Mucosa of descending colon (tissue), 3 donors: ENCODE data around the gene AFMID. TPM values are rescaled to one million over a fixed set of nuclear protein-coding genes. Genes with fewer than 3 reads are reported as not detected.
"Not testable (repeated sequence)": the region's sequence is repeated elsewhere in the genome, so short reads cannot be mapped to it uniquely, and the experiment has no call there.

Experiments
- ATAC-seq: fragments of 200-7000 bp; cut with Tn5 transposase; one replicate; pipeline ENCODE4 v1.9.1; 2020; ENCODE audit warnings: mild to moderate bottlenecking, moderate library complexity
- DNase-seq, 3 donors: peaks; one replicate each; pipeline ENCODE4 v3.0.0-alpha.2; 2020
- H3K36me3 ChIP-seq: fragments of 200-600 bp; one replicate; pipeline ENCODE4 v1.8.0; 2021; ENCODE audit warnings: low read depth, mild to moderate bottlenecking
- H3K4me1 ChIP-seq: fragments of 200-600 bp; one replicate; pipeline ENCODE4 v1.8.0; 2021; ENCODE audit warnings: low read depth, mild to moderate bottlenecking
- H3K4me3 ChIP-seq: fragments of 200-600 bp; one replicate; pipeline ENCODE4 v1.8.0; 2021; ENCODE audit warnings: mild to moderate bottlenecking
- H3K9me3 ChIP-seq: fragments of 200-600 bp; one replicate; pipeline ENCODE4 v1.8.0; 2021; ENCODE audit warnings: mild to moderate bottlenecking
- intact Hi-C, 2 donors: fragments of 100-400 bp; cut with DNase I in 1 of 2; cut with micrococcal nuclease in 1 of 2; formaldehyde crosslinking; loops; one replicate each; pipeline versions ENCODE4 v1.11.0 to v1.11.1; 2022; cut with DNase I, micrococcal nuclease
- total RNA-seq, 3 donors: library from RNA; stranded (reverse); fragmentation: NEBNext Ultra II Directional in 2 of 3; extraction: Animal tissue kit (Norgen Biotek cat#: 25700) in 2 of 3; gene quantifications; one replicate each; pipeline versions ENCODE4 v1.2.1 to v1.2.4, GENCODE V29; 2021 to 2023
- TF ChIP-seq, protein P1 (sequence below): fragments of 200-600 bp; IDR thresholded peaks from one replicate; pipeline ENCODE4 v1.8.0; 2022; ENCODE audit warnings: antibody characterized with exemption, mild to moderate bottlenecking
- donor health status: DM: no; HTN: no; CAD: no; lungs with moderate emphysema.
- donor health status: DM: no; HTN: no; CAD: no.
- donor health status: DM: no; HTN: yes; CAD: no.

Gene AFMID
- total RNA-seq, 3 donors from 2014 or later: 14.2 to 39.9 (median 27.9) TPM

DNA sequence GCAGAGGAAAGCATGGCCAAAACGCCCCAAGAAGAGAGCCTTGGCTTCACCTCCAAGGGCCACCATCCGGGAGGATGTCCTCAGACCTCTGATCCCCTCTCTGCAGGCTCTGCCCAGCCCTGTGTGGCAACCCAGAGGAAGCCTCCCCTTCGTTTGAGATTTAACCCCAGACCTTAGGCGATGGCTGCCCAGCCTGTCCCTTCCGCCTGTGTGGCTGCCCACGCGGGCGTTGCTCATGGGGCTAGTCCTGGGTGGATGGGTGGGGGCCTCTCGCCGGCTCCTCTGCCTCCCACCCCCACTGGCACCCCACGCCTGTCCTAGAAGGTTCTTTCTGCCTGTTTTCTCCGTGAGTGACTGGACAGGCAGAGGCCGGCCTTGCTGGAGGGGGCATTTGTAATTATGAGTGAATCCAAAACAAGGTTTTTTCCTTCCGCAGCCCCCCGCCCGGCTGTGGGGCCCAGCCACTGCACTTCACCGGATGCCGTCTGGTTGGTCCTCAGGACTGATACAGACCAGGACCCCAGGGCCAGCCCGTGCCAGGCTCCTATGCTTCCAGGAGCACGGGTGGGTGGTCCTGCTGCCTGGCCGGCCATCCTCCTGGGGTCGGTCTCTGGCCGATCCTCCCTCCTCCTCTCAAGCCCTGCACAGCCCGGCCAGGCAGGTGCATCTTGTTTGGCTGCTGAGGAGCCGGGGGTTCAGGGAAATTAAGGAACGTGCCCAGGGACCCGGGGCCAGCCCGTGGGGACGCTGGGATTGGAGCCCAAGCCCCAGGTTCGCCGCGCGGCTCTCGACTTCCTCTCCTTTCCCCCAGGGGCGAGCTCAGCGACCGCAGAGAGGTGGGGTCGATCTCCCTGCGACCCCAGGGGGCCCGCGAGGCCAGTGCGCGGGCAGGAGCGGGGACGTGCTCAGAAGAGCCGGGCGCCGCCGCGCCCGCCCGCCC lies 44.1 kb downstream of the AFMID start, which contains the start of gene TMEM235:
Gene TMEM235 (plus strand): TSS at position 636 of the 940 bp plus-strand sequence. CDS start 393 bp downstream, outside the sequence.
- TF ChIP-seq, protein P1, sequence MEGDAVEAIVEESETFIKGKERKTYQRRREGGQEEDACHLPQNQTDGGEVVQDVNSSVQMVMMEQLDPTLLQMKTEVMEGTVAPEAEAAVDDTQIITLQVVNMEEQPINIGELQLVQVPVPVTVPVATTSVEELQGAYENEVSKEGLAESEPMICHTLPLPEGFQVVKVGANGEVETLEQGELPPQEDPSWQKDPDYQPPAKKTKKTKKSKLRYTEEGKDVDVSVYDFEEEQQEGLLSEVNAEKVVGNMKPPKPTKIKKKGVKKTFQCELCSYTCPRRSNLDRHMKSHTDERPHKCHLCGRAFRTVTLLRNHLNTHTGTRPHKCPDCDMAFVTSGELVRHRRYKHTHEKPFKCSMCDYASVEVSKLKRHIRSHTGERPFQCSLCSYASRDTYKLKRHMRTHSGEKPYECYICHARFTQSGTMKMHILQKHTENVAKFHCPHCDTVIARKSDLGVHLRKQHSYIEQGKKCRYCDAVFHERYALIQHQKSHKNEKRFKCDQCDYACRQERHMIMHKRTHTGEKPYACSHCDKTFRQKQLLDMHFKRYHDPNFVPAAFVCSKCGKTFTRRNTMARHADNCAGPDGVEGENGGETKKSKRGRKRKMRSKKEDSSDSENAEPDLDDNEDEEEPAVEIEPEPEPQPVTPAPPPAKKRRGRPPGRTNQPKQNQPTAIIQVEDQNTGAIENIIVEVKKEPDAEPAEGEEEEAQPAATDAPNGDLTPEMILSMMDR: no peak
- intact Hi-C loops: no loop called here
- no peak within 1 kb of the TSS for H3K4me3 ChIP-seq

DNA sequence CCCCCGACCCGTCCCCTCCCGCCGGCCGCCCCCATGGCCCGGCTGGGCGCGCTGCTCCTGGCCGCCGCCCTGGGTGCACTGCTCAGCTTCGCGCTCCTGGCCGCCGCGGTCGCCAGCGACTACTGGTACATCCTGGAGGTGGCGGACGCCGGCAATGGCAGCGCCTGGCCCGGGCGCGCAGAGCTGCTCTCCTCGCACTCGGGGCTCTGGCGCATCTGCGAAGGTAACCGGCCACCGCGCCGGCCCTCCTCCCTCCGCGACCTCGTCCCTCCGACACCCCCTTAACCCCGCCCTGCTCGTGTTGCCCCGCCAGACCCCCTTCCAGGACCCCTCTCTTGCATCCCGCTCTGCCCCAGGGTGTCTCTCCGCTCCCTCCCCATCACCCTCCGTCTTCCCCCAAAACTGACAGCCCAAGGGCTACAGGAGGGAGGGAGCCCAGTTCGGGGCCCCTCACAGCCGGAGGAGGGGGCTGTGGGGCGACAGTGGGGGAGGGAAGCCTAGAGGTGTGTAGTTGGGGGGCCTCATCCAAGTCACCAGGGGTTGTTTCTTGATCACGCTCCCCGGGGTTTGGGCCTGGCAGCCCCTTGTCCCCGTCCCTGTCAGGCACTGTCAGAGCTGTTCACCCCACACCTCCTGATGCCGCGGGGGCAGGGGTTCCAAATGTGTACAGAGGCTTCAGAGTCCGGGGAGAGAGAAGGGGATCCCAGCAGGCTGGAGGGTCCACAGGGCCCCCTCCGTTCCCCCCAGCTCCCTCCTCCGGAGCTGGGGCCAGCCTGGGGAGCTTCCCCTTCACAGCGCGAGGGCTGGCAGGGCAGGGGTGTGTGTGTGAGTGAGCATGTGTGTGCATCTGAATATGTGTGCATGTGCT lies 45.1 kb downstream of the AFMID start:
- H3K4me3 ChIP-seq: no peak overlapping the region
- H3K4me1 ChIP-seq: no peaks in the 10 kb centered on the region
- ATAC-seq: no peak
- intact Hi-C loops: no loop called here
- no peaks in the 10 kb centered on the region for H3K9me3 ChIP-seq
- TF ChIP-seq, protein P1: no peak
- no peaks in the 10 kb centered on the region for H3K36me3 ChIP-seq
- DNase-seq: no peak

More for the DNA sequence above, 44.1 kb downstream of the AFMID start, which contains the start of gene TMEM235:
- H3K4me1 ChIP-seq: no peaks in the 10 kb centered on the region
- ATAC-seq: no peak
- DNase-seq: no peak
- H3K36me3 ChIP-seq: no peaks in the 10 kb centered on the region
- no peaks in the 10 kb centered on the region for H3K9me3 ChIP-seq

- no peak for DNase-seq
- intact Hi-C loops: no loop called here
- Histone ChIP-seq H3K4me3 (no peak overlapping the region), H3K36me3 (no peaks in the 10 kb centered on the region), H3K4me1 (no peaks in the 10 kb centered on the region), H3K9me3 (no peaks in the 10 kb centered on the region)
- TF ChIP-seq, protein P1: no peak
- no peak for ATAC-seq
Observed at GRCh38 chr17:78232859-78233173, 45.7 kb downstream of the AFMID start.

DNA sequence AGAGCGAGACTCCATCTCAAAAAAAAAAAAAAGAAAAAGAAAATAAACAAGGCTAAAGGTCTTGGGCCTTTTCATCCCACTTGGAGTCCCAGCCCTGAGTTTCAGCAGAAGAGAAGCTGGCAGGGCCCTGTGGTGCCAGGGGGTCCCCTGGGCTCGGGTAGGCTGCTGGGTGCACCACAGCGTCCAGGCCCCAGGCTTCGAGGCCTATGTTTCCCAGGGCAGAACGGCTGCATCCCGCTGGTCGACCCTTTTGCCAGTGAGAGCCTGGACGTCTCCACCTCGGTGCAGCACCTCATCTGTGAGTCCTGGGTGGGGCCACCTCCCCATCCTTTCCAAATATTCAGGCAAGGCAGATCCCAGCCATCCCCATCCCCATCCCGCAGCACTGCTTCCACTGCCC lies 46.5 kb downstream of the AFMID start:
- Histone ChIP-seq H3K4me3 (no peak overlapping the region), H3K4me1 (no peaks in the 10 kb centered on the region), H3K9me3 (no peaks in the 10 kb centered on the region), H3K36me3 (no peaks in the 10 kb centered on the region)
- intact Hi-C loops: no loop called here
- TF ChIP-seq, protein P1: no peak
- no peak for DNase-seq
- ATAC-seq: no peak

GRCh38 chr17:78234261-78234865 lies 47.2 kb downstream of the AFMID start:
- Histone ChIP-seq H3K4me1 (no peaks in the 10 kb centered on the region), H3K9me3 (no peaks in the 10 kb centered on the region), H3K36me3 (no peaks in the 10 kb centered on the region), H3K4me3 (no peak overlapping the region)
- ATAC-seq (no peak), DNase-seq (no peak)
- TF ChIP-seq, protein P1: no peak
- intact Hi-C loops: no loop called here

DNA sequence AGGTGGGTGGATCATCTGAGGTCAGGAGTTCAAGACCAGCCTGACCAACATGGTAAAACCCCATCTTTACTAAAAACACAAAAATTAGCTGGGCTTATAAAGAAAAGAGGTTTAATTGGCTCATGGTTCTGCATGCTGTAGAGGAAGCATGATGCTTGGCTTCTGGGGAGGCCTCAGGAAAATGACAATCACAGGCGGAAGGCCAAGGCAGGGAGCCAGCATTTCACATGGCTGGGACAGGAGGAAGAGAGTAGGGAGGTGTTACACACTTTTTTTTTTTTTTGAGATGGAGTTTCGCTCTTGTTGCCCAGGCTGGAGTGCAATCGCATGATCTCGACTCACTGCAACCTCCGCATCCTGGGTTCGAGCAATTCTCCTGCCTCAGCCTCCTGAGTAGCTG lies 47.9 kb downstream of the AFMID start:
- DNase-seq, H3K9me3 ChIP-seq, H3K4me3 ChIP-seq, H3K4me1 ChIP-seq, ATAC-seq, intact Hi-C loops, H3K36me3 ChIP-seq: not testable (repeated sequence)
